Prostate gland (tissue), 2 donors: ENCODE results near the gene PSMB4.

ENCODE experiments used
- CTCF ChIP-seq, 4 experiments: fragments of 200-600 bp in 2 of 4; fragments of 450-650 bp in 2 of 4; sonication (generic) in 2 of 4; IDR thresholded peaks; 1 replicate in 3 of 4; 2 replicates in 1 of 4; pipeline ENCODE4 v1.5.1; 2016 to 2019; ENCODE audit warnings: antibody characterized with exemption in 4 of 4, mild to moderate bottlenecking in 2 of 4, moderate library complexity in 2 of 4
- POLR2A ChIP-seq: fragments of 450-650 bp; IDR thresholded peaks from one replicate; pipeline ENCODE4 v1.6.1; 2016; ENCODE audit warnings: antibody characterized with exemption, mild to moderate bottlenecking
- POLR2AphosphoS5 ChIP-seq: sonication (generic); formaldehyde crosslinking; IDR thresholded peaks from one replicate; pipeline ENCODE4 v1.6.1; 2017; ENCODE audit warnings: antibody characterized with exemption

GRCh38 chr1:151416231-151416630, 16.9 kb downstream of the PSMB4 start:
- TF ChIP-seq POLR2A (no peak), CTCF (IDR thresholded peaks at IDR 0.05) (no peak), POLR2AphosphoS5 (no peak)
